HEK293 (cell line): ENCODE data around the gene NT5DC4.

Experiments
- ATF2 ChIP-seq: fragments of 450-650 bp; formaldehyde crosslinking; IDR thresholded peaks from 2 replicates; pipeline ENCODE4 v1.5.1; 2016; ENCODE audit warnings: missing biosample characterization, missing genetic modification characterization, low read depth
- CTCF ChIP-seq: fragments of 450-650 bp; formaldehyde crosslinking; IDR thresholded peaks from 2 replicates; pipeline ENCODE4 v1.5.1; 2016; ENCODE audit warnings: missing biosample characterization, missing genetic modification characterization
- OSR2 ChIP-seq: fragments of 450-650 bp; formaldehyde crosslinking; IDR thresholded peaks from 2 replicates; pipeline ENCODE4 v1.5.1; 2016; ENCODE audit warnings: missing biosample characterization, missing genetic modification characterization
- YY1 ChIP-seq: fragments of 450-650 bp; formaldehyde crosslinking; IDR thresholded peaks from 2 replicates; pipeline ENCODE4 v1.5.1; 2018; ENCODE audit warnings: missing biosample characterization, missing genetic modification characterization
- ZBTB8A ChIP-seq: fragments of 450-650 bp; formaldehyde crosslinking; IDR thresholded peaks from 2 replicates; pipeline ENCODE4 v1.5.1; 2016; ENCODE audit warnings: missing biosample characterization, missing genetic modification characterization
- ZFP41 ChIP-seq: fragments of 450-650 bp; formaldehyde crosslinking; IDR thresholded peaks from 2 replicates; pipeline ENCODE4 v1.5.1; 2016; ENCODE audit warnings: missing biosample characterization, missing genetic modification characterization, borderline replicate concordance
- ZNF114 ChIP-seq: fragments of 450-650 bp; formaldehyde crosslinking; IDR thresholded peaks from 2 replicates; pipeline ENCODE4 v1.5.0; 2017; ENCODE audit warnings: missing biosample characterization, missing genetic modification characterization
- ZNF175 ChIP-seq: fragments of 450-650 bp; formaldehyde crosslinking; IDR thresholded peaks from 2 replicates; pipeline ENCODE4 v1.5.1; 2016; ENCODE audit warnings: missing biosample characterization, missing genetic modification characterization
- ZNF24 ChIP-seq: fragments of 450-650 bp; formaldehyde crosslinking; IDR thresholded peaks from 2 replicates; pipeline ENCODE4 v1.5.1; 2016; ENCODE audit warnings: missing biosample characterization, missing genetic modification characterization
- ZNF274 ChIP-seq, 2 experiments: fragments of 200-500 bp in 1 of 2; fragments of 450-650 bp in 1 of 2; sonication (Bioruptor generic) in 1 of 2; formaldehyde crosslinking in 1 of 2; IDR thresholded peaks; 2 replicates each; pipeline versions ENCODE4 v1.5.1 to v1.6.1; 2014 to 2016; ENCODE audit warnings: borderline replicate concordance in 1 of 2, inconsistent platforms in 1 of 2, low read length in 1 of 2, missing biosample characterization in 1 of 2, missing genetic modification characterization in 1 of 2
- ZNF350 ChIP-seq: fragments of 450-650 bp; formaldehyde crosslinking; IDR thresholded peaks from 2 replicates; pipeline ENCODE4 v1.5.0; 2017; ENCODE audit warnings: missing biosample characterization, mild to moderate bottlenecking, missing genetic modification characterization
- ZNF555 ChIP-seq: fragments of 450-650 bp; formaldehyde crosslinking; conservative IDR thresholded peaks from 2 replicates; pipeline ENCODE4 v1.5.1; 2017; ENCODE audit warnings: missing biosample characterization, mild to moderate bottlenecking, missing genetic modification characterization, inconsistent platforms
- ZNF658 ChIP-seq: fragments of 450-650 bp; formaldehyde crosslinking; IDR thresholded peaks from 2 replicates; pipeline ENCODE4; 2016; ENCODE audit warnings: missing biosample characterization, missing genetic modification characterization
- TF ChIP-seq, protein P1 (sequence below): sonication (generic); formaldehyde crosslinking; IDR thresholded peaks from 2 replicates; pipeline ENCODE4 v1.8.1; 2022; ENCODE audit warnings: mild to moderate bottlenecking, moderate library complexity, missing genetic modification reagents

DNA sequence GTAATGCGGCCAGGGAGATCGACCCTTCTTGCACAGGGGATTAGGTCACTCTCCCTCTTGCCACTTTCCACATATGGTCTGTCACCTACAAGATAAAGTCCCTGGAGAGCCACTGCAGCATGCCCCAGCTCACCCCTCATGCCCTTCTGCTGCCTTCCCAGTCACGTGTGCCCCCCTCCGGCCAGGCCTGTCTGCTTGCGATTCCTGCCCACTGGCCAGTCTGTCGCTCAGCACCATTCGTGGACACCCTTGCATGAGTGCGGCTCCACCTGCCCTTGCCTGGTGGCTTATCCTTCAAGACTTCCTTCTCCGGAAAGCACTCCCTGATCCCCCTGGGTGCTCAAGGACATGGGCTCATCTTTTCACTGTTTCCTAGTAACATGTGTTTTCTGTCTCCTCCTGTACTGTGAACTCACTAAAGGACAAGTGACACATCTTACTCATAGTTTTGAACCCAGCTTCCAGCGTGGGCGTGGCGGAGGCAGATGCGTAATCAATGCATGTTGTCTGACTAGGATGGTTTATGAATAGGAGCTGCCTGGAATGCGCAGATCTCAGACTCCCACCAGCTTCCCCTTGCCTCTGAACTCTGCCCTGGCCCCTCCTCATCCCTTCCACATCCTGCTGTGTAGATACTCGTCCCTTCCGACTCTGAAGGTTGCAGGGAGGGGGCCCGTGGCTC lies 7.8 kb upstream of the NT5DC4 start:
- TF ChIP-seq ZNF24 (tag by site-specific recombination): no peak
- no peak for TF ChIP-seq ZNF175 (tag by site-specific recombination)
- TF ChIP-seq CTCF (tag by site-specific recombination): no peak
- no peak for TF ChIP-seq ZNF555 (tag by site-specific recombination)
- no peak for TF ChIP-seq OSR2
- no peak for TF ChIP-seq ZFP41 (tag by site-specific recombination)
- no peak for TF ChIP-seq ZNF274 (IDR thresholded peaks at IDR 0.05; ENCODE audit: low read length)
- TF ChIP-seq ZNF274 (tag by site-specific recombination; IDR thresholded peaks at IDR 0.05; ENCODE audit: borderline replicate concordance): no peak
- no peak for TF ChIP-seq YY1 (tag by site-specific recombination)
- TF ChIP-seq ZNF114 (tag by site-specific recombination): no peak
- TF ChIP-seq ZNF350: no peak
- no peak for TF ChIP-seq ATF2 (tag by site-specific recombination)
- TF ChIP-seq, protein P1, sequence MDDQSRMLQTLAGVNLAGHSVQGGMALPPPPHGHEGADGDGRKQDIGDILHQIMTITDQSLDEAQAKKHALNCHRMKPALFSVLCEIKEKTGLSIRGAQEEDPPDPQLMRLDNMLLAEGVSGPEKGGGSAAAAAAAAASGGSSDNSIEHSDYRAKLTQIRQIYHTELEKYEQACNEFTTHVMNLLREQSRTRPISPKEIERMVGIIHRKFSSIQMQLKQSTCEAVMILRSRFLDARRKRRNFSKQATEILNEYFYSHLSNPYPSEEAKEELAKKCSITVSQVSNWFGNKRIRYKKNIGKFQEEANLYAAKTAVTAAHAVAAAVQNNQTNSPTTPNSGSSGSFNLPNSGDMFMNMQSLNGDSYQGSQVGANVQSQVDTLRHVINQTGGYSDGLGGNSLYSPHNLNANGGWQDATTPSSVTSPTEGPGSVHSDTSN (CRISPR knock-in tag): no peak
- no peak for TF ChIP-seq ZNF658 (tag by site-specific recombination)
- TF ChIP-seq ZBTB8A (tag by site-specific recombination): no peak
